Panc1 (cell line): ENCODE data around the gene P2RY2.

Experiments
- CTCF ChIP-seq: fragments of 450-650 bp; IDR thresholded peaks from 2 replicates; pipeline ENCODE4 v1.5.1; 2017; ENCODE audit warnings: mild to moderate bottlenecking
- POLR2AphosphoS5 ChIP-seq: IDR thresholded peaks from 2 replicates; pipeline ENCODE4 v1.6.1; 2012; ENCODE audit warnings: mild to moderate bottlenecking, low read depth, low read length, moderate library complexity
- REST ChIP-seq, 2 experiments: IDR thresholded peaks; 2 replicates each; pipeline ENCODE4 v1.6.1; 2011 to 2012; ENCODE audit warnings: low read depth in 2 of 2, control low read depth in 1 of 2, low read length in 1 of 2, mild to moderate bottlenecking in 1 of 2, moderate library complexity in 1 of 2; ENCODE audit not compliant: insufficient read depth in 1 of 2
- SIN3A ChIP-seq: IDR thresholded peaks from 2 replicates; pipeline ENCODE4 v1.6.1; 2012; ENCODE audit warnings: low read depth, mild to moderate bottlenecking, low read length, moderate library complexity, borderline replicate concordance; ENCODE audit not compliant: insufficient read depth

- no peak for TF ChIP-seq POLR2AphosphoS5
- no peak for TF ChIP-seq CTCF
- TF ChIP-seq REST (IDR thresholded peaks at IDR 0.05; ENCODE audit: insufficient read depth in 1 of 2, low read depth in 2 of 2, low read length in 1 of 2) = no peak; a peak in 1 of 4 replicates
- TF ChIP-seq SIN3A = no peak
These were observed 39.4 kb downstream of the P2RY2 start for GRCh38 chr11:73257342-73258103.
